GM18909 (cell line): Measurements from ENCODE around the gene DGKG.

Experiments
- ATAC-seq: cut with Tn5 transposase; IDR thresholded peaks from one replicate; pipeline ENCODE4 v1.9.1; 2021; ENCODE audit warnings: mild to moderate bottlenecking; ENCODE audit not compliant: unreplicated experiment, poor library complexity

The DGKG gene

GRCh38 chr3:186182850-186183249 is 179.2 kb downstream of the DGKG start:
- no peak for ATAC-seq

GRCh38 chr3:186181901-186182300 is 180.1 kb downstream of the DGKG start:
- ATAC-seq: no peak

- ATAC-seq: no peak
Observed at GRCh38 chr3:186180891-186181481, 181.0 kb downstream of the DGKG start.

GRCh38 chr3:186180151-186180550 is 181.9 kb downstream of the DGKG start:
- no peak for ATAC-seq

- no peak for ATAC-seq
Observed at GRCh38 chr3:186178412-186178811, 183.6 kb downstream of the DGKG start.

GRCh38 chr3:186176373-186176990 is 185.6 kb downstream of the DGKG start:
- ATAC-seq: no peak

GRCh38 chr3:186173224-186173815 is 188.7 kb downstream of the DGKG start:
- ATAC-seq: no peak

GRCh38 chr3:186172353-186172752 is 189.7 kb downstream of the DGKG start:
- ATAC-seq: no peak

- ATAC-seq: no peak
Observed at GRCh38 chr3:186171521-186171920, 190.5 kb downstream of the DGKG start.

- no peak for ATAC-seq
Observed at GRCh38 chr3:186170516-186170915, 191.5 kb downstream of the DGKG start.

GRCh38 chr3:186169379-186169778 is 192.7 kb downstream of the DGKG start:
- no peak for ATAC-seq

- ATAC-seq: no peak
Observed at GRCh38 chr3:186168976-186169375, 193.1 kb downstream of the DGKG start.

GRCh38 chr3:186167646-186168395 is 194.2 kb downstream of the DGKG start:
- no peak for ATAC-seq

GRCh38 chr3:186166491-186167288 is 195.3 kb downstream of the DGKG start:
- ATAC-seq: no peak

GRCh38 chr3:186166036-186166435 is 196.0 kb downstream of the DGKG start:
- ATAC-seq: no peak

GRCh38 chr3:186165331-186165730 is 196.7 kb downstream of the DGKG start:
- ATAC-seq: no peak

- no peak for ATAC-seq
Observed at GRCh38 chr3:186164696-186165095, 197.3 kb downstream of the DGKG start.

GRCh38 chr3:186162221-186162620 is 199.8 kb downstream of the DGKG start:
- no peak for ATAC-seq

GRCh38 chr3:186160691-186161243 is 201.3 kb downstream of the DGKG start:
- no peak for ATAC-seq

GRCh38 chr3:186154641-186155040 is 207.4 kb downstream of the DGKG start:
- ATAC-seq: no peak
